SK-N-MC (cell line): ENCODE results near the gene CD6.

ENCODE experiments used
- EZH2 ChIP-seq: fragments of 200-600 bp; sonication (generic); IDR thresholded peaks from one replicate; pipeline ENCODE4 v1.6.1; 2017; ENCODE audit warnings: antibody characterized with exemption
- FOXP2 ChIP-seq: optimal IDR thresholded peaks from 2 replicates; pipeline ENCODE3; 2011; ENCODE audit warnings: mild to moderate bottlenecking, moderate library complexity; ENCODE audit not compliant: insufficient read depth; ENCODE audit errors: extremely low read length, control extremely low read depth
- POLR2AphosphoS5 ChIP-seq: IDR thresholded peaks from 2 replicates; pipeline ENCODE4 v1.6.1; 2012; ENCODE audit warnings: mild to moderate bottlenecking, low read depth, low read length, borderline replicate concordance

DNA sequence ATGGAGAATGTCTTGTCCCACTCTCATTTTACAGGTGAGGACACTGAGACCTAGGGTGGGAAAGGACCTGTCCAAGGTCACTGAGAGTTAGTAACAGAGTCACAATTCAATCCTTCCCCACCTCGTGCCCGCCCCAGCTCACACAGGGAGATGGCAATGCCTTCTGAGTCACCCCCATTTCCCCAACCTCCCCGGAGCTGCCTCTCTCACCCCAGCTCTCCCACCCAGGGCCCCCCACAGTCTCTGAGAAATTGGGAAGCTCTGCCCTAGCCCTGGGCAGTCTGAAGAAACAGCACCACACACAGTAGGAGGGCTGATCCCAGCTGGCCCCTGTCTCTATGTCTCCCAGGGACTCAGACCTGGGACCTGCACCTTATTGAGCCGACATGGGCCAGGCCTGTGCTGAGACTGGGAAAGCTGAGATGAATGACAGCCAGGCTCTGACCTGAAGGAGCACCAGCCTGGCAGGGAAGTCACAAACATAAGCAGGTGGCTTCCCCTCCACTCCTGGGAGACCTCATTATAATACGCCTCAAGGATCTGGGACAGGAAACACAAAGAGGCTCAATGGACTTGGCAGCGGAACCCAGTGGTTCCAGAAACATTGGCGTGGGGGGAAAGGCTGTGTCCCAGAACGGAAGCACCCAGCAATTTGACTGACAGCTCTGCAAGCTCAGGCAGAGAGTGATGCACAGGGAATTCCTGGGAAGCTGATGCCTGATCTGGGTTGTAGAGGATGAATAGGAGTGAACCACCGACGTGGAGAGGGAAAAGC lies 51.0 kb downstream of the CD6 start:
- TF ChIP-seq EZH2 (no peak), POLR2AphosphoS5 (no peak), FOXP2 (no peak)
